ENCODE results near the gene TAF11L14. TPM values are rescaled to one million over a fixed set of nuclear protein-coding genes. Genes with fewer than 3 reads are reported as not detected.

TAF11L14 gene
- total RNA-seq, result not detected in 2 replicates

GRCh38 chr5:17634160-17634559 lies at the start of gene TAF11L14:
TAF11L14 (plus strand) TSS chr5:17634460.

GRCh38 chr5:17585658-17586057 lies 48.6 kb upstream of the TAF11L14 start, which contains the start of gene TAF11L7:
TAF11L7 (minus strand) TSS chr5:17585758.

GRCh38 chr5:17590860-17591259 lies 43.4 kb upstream of the TAF11L14 start, which contains the start of gene TAF11L8:
TAF11L8 (minus strand) TSS chr5:17590960.

GRCh38 chr5:17594255-17594654 lies 40.0 kb upstream of the TAF11L14 start, which contains the start of gene TAF11L9:
TAF11L9 (minus strand) TSS chr5:17594394.

GRCh38 chr5:17597728-17598127 lies 36.5 kb upstream of the TAF11L14 start, which contains the start of gene TAF11L10:
TAF11L10 (minus strand) TSS chr5:17597828.

GRCh38 chr5:17603880-17604279 lies 30.4 kb upstream of the TAF11L14 start, which contains the start of gene TAF11L11:
TAF11L11 (plus strand) TSS chr5:17604183.

GRCh38 chr5:17610092-17610491 lies 24.2 kb upstream of the TAF11L14 start, which contains the start of gene TAF11L12:
TAF11L12 (plus strand) TSS chr5:17610392.

GRCh38 chr5:17631788-17632187 lies 2.5 kb upstream of the TAF11L14 start, which contains the start of gene TAF11L13:
TAF11L13 (plus strand) TSS chr5:17632088.

Small RNA genes lying within 50 kb of the gene (small RNA-seq; reads per million reads assigned to genes)
- gene AC233724.1, result not detected
- gene AC233724.12, result not detected
- not detected for gene AC233724.2
- not detected for gene AC233724.3
- gene AC233724.4, result not detected
- not detected for gene AC233724.6
- not detected for gene AC233724.7

Other genes with a start within 250 kb of the TAF11L14 start
- not detected in 2 replicates for gene TAF11L2, start 136.2 kb upstream of the TAF11L14 start, total RNA-seq
- not detected in 2 replicates for gene TAF11L3, start 116.1 kb upstream of the TAF11L14 start, total RNA-seq
- gene TAF11L4, start 112.7 kb upstream of the TAF11L14 start, total RNA-seq, result not detected in 2 replicates
- gene TAF11L5, start 109.2 kb upstream of the TAF11L14 start, total RNA-seq, result 0.39 TPM in 1 of 2 replicates, not detected in the other
- not detected in 2 replicates for gene TAF11L6, start 105.8 kb upstream of the TAF11L14 start, total RNA-seq
- 0.39 TPM in 1 of 2 replicates, not detected in the other for gene TAF11L7, start 48.7 kb upstream of the TAF11L14 start, total RNA-seq
- gene TAF11L8, start 43.5 kb upstream of the TAF11L14 start, total RNA-seq, result not detected in 2 replicates
- 0.39 TPM in 1 of 2 replicates, not detected in the other for gene TAF11L9, start 40.1 kb upstream of the TAF11L14 start, total RNA-seq
- gene TAF11L10, start 36.6 kb upstream of the TAF11L14 start, total RNA-seq, result 0.39 TPM in 1 of 2 replicates, not detected in the other
- gene TAF11L11, start 30.3 kb upstream of the TAF11L14 start, total RNA-seq, result not detected in 2 replicates
- not detected in 2 replicates for gene TAF11L12, start 24.1 kb upstream of the TAF11L14 start, total RNA-seq
- gene TAF11L13, start 2.4 kb upstream of the TAF11L14 start, total RNA-seq, result not detected in 2 replicates